ENCODE data around the gene SYNE4.

- TF ChIP-seq POLR2AphosphoS5 (IDR thresholded peaks at IDR 0.05; ENCODE audit: low read depth): no peak
- peak; percentile 2 for TF ChIP-seq CTCF (IDR thresholded peaks at IDR 0.05; ENCODE audit: insufficient read depth, low read length)
- TF ChIP-seq, protein P1, sequence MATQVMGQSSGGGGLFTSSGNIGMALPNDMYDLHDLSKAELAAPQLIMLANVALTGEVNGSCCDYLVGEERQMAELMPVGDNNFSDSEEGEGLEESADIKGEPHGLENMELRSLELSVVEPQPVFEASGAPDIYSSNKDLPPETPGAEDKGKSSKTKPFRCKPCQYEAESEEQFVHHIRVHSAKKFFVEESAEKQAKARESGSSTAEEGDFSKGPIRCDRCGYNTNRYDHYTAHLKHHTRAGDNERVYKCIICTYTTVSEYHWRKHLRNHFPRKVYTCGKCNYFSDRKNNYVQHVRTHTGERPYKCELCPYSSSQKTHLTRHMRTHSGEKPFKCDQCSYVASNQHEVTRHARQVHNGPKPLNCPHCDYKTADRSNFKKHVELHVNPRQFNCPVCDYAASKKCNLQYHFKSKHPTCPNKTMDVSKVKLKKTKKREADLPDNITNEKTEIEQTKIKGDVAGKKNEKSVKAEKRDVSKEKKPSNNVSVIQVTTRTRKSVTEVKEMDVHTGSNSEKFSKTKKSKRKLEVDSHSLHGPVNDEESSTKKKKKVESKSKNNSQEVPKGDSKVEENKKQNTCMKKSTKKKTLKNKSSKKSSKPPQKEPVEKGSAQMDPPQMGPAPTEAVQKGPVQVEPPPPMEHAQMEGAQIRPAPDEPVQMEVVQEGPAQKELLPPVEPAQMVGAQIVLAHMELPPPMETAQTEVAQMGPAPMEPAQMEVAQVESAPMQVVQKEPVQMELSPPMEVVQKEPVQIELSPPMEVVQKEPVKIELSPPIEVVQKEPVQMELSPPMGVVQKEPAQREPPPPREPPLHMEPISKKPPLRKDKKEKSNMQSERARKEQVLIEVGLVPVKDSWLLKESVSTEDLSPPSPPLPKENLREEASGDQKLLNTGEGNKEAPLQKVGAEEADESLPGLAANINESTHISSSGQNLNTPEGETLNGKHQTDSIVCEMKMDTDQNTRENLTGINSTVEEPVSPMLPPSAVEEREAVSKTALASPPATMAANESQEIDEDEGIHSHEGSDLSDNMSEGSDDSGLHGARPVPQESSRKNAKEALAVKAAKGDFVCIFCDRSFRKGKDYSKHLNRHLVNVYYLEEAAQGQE (IDR thresholded peaks at IDR 0.05; ENCODE audit: insufficient replicate concordance, low read depth): peak; percentile 28
- TF ChIP-seq GABPA (IDR thresholded peaks at IDR 0.05; ENCODE audit: low read depth): no peak
- 0 out of 2 replicates have a peak, but pooled peaks have one; percentile 9 for TF ChIP-seq SPI1 (IDR thresholded peaks at IDR 0.05; ENCODE audit: borderline replicate concordance, low read depth)
Measured at GRCh38 chr19:35986664-35987570, 21.7 kb downstream of the SYNE4 start.
